NB4 (cell line): Measurements from ENCODE around the gene CUL3.

ENCODE experiments used
- CTCF ChIP-seq: IDR thresholded peaks from one replicate; pipeline ENCODE4 v1.5.1; 2012; ENCODE audit warnings: low read depth, low read length
- MYC ChIP-seq: IDR thresholded peaks from 2 replicates; pipeline ENCODE4 v1.6.1; 2011; ENCODE audit warnings: low read depth, low read length
- POLR2A ChIP-seq: IDR thresholded peaks from 2 replicates; pipeline ENCODE4 v1.6.1; 2011; ENCODE audit warnings: mild to moderate bottlenecking; ENCODE audit not compliant: insufficient read length; ENCODE audit errors: extremely low read depth
- TF ChIP-seq, protein P1 (sequence below): IDR thresholded peaks from 2 replicates; pipeline ENCODE4 v1.6.1; 2011; ENCODE audit warnings: low read depth, low read length

GRCh38 chr2:224427471-224427870 lies 157.7 kb downstream of the CUL3 start:
- TF ChIP-seq POLR2A: no peak
- TF ChIP-seq CTCF: no peak
- TF ChIP-seq, protein P1, sequence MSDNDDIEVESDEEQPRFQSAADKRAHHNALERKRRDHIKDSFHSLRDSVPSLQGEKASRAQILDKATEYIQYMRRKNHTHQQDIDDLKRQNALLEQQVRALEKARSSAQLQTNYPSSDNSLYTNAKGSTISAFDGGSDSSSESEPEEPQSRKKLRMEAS: no peak
- no peak for TF ChIP-seq MYC
